A673 (cell line): Measurements from ENCODE around the gene SALL1.

Experiments
- EZH2 ChIP-seq: fragments of 200-600 bp; sonication (generic); IDR thresholded peaks from 2 replicates; pipeline ENCODE4 v1.6.1; 2017; ENCODE audit warnings: borderline replicate concordance, low read depth, mild to moderate bottlenecking, mixed read lengths, antibody characterized with exemption, low read length; ENCODE audit not compliant: poor library complexity, severe bottlenecking
- TF ChIP-seq, protein P1 (sequence below): fragments of 300-800, 200-600 bp; sonication (generic); conservative IDR thresholded peaks from 2 replicates; pipeline ENCODE4 v1.5.1; 2017; ENCODE audit warnings: low read depth, mild to moderate bottlenecking, antibody characterized with exemption, low read length, moderate library complexity, mixed read lengths

DNA sequence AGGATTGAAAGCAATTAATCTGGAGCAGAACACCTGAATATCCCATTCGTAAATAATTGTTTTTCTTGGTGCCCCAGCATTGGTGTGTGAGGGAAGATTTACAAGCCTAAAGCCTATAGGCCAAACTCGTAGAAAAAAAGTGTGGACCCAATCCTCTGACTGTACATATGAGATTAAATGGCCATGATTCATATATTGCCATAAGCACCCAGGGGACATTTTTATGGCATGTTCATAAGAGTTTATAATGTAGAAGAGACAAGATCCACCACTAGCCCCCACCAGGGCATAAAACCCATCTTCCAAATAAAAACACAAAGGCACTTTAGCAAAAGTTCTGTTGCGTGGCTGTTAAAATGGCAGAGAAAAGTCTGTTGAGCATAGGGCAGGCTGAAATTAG is 15.5 kb upstream of the SALL1 start:
- TF ChIP-seq, protein P1, sequence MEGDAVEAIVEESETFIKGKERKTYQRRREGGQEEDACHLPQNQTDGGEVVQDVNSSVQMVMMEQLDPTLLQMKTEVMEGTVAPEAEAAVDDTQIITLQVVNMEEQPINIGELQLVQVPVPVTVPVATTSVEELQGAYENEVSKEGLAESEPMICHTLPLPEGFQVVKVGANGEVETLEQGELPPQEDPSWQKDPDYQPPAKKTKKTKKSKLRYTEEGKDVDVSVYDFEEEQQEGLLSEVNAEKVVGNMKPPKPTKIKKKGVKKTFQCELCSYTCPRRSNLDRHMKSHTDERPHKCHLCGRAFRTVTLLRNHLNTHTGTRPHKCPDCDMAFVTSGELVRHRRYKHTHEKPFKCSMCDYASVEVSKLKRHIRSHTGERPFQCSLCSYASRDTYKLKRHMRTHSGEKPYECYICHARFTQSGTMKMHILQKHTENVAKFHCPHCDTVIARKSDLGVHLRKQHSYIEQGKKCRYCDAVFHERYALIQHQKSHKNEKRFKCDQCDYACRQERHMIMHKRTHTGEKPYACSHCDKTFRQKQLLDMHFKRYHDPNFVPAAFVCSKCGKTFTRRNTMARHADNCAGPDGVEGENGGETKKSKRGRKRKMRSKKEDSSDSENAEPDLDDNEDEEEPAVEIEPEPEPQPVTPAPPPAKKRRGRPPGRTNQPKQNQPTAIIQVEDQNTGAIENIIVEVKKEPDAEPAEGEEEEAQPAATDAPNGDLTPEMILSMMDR = no peak
- no peak for TF ChIP-seq EZH2
